ENCODE measurements around the gene RGS9BP. TPM values are rescaled to one million over a fixed set of nuclear protein-coding genes. Genes with fewer than 3 reads are reported as not detected.

The RGS9BP gene, protein sequence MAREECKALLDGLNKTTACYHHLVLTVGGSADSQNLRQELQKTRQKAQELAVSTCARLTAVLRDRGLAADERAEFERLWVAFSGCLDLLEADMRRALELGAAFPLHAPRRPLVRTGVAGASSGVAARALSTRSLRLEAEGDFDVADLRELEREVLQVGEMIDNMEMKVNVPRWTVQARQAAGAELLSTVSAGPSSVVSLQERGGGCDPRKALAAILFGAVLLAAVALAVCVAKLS
- total RNA-seq, result under 1 TPM in 1 of 2 donors, not detected in 1; 0.42 TPM

DNA sequence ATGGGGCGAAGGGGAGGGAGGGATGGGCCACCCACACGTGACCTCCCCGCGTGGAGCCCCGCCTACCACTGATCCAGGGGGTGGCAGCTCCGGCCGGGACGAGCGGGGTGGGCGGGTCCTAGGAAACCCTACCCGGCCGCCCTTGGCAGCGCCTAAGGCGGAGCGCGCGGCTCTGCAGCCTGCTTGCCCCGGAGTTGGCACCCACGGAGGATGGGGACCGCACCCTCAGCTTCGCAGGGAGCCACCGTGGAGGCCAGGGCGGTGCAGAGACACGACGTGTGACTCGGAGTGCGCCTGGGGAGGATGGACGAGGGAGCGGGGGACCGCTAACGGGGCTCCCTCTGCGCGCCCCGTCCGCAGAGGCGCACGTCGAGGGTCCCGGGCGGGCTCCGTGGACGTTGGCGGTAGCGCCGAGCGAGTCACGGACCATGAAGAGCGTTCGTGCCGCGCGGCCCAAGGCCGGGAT is at the start of gene RGS9BP:
Gene RGS9BP (plus strand): TSS at position 129 of the 466 bp plus-strand sequence. CDS start 416 bp downstream, outside the sequence.
- ATAC-seq (ENCODE audit: insufficient number of reproducible peaks, low FRiP score, low read depth) (peak; percentile 61), DNase-seq (ENCODE audit: low spot score) (peak; percentile 36)
- Histone ChIP-seq H3K4me1 (ENCODE audit: control insufficient read depth in 1 of 2, low read depth in 2 of 2) (peaks cover 9 to 31% of the 10 kb centered on the region in 2 donors), H3K27ac (peak within 1 kb of the TSS in 1 of 2 donors; percentile 57), H3K4me3 (peak within 1 kb of the TSS; percentile 92), H3K36me3 (no peaks in the 10 kb centered on the region), H3K27me3 (replicated peaks; ENCODE audit: insufficient read depth) (no peaks in the 10 kb centered on the region), H3K9me3 (no peaks in the 10 kb centered on the region)
- TF ChIP-seq, protein P1, sequence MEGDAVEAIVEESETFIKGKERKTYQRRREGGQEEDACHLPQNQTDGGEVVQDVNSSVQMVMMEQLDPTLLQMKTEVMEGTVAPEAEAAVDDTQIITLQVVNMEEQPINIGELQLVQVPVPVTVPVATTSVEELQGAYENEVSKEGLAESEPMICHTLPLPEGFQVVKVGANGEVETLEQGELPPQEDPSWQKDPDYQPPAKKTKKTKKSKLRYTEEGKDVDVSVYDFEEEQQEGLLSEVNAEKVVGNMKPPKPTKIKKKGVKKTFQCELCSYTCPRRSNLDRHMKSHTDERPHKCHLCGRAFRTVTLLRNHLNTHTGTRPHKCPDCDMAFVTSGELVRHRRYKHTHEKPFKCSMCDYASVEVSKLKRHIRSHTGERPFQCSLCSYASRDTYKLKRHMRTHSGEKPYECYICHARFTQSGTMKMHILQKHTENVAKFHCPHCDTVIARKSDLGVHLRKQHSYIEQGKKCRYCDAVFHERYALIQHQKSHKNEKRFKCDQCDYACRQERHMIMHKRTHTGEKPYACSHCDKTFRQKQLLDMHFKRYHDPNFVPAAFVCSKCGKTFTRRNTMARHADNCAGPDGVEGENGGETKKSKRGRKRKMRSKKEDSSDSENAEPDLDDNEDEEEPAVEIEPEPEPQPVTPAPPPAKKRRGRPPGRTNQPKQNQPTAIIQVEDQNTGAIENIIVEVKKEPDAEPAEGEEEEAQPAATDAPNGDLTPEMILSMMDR (IDR thresholded peaks at IDR 0.05), result no peak

DNA sequence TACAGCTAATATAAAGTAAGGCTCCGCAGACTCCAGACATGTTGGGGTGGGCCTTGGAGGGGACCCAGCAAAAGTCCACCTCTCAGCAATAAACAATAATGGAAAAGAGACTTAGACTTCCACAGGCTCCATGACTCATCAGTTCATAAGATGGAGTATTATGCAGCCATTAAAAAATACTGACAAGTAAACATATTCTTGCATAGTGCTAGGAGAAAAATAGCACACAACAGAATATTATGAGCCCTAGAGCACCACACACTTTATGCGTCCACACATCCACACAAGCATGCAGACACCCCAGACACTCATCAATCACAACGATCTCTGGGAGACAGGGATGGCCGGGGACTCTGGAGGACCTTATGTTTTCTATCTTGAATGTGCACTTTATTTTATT is 48.7 kb upstream of the RGS9BP start:
- H3K27ac ChIP-seq, result no peak overlapping the region
- no peak for DNase-seq (ENCODE audit: low spot score)
- H3K4me1 ChIP-seq (ENCODE audit: control insufficient read depth in 1 of 2, low read depth in 2 of 2), result no peaks in the 10 kb centered on the region
- ATAC-seq (ENCODE audit: insufficient number of reproducible peaks, low FRiP score, low read depth), result no peak
- no peaks in the 10 kb centered on the region for H3K27me3 ChIP-seq (replicated peaks; ENCODE audit: insufficient read depth)
- peaks cover 66% of the 10 kb centered on the region for H3K36me3 ChIP-seq
- H3K4me3 ChIP-seq, result no peak overlapping the region
- TF ChIP-seq, protein P1 (IDR thresholded peaks at IDR 0.05), result no peak
- no peaks in the 10 kb centered on the region for H3K9me3 ChIP-seq

DNA sequence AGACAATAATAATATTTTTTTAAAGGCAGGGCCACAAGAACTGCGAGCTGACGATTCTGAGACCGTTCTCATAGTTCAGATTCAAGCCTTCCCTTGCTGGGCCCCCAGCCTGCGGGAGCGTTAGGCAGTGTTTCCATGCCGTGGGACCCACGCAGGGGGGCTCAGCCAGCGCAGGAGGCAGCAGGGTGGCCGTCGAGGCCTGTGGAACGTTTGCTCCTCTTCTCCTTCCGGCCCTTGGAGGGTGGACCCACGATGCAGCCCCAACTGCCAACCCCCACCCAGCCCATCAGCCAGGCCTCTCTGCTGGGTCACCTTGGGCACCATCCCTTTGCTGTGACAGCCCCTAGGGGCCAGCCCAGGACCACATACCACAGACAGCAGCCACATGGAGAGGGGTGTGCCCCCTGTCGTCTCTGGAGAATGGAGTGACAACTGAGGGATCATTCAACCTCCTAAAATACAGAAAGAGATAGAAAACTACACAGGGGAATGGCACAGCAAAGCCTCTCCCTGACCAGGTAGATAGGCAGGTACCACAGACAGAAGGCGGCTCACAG is 47.9 kb upstream of the RGS9BP start:
- H3K27ac ChIP-seq, result no peak overlapping the region
- no peaks in the 10 kb centered on the region for H3K9me3 ChIP-seq
- no peak overlapping the region for H3K4me3 ChIP-seq
- DNase-seq (ENCODE audit: low spot score), result no peak
- TF ChIP-seq, protein P1 (IDR thresholded peaks at IDR 0.05), result no peak
- no peak for ATAC-seq (ENCODE audit: insufficient number of reproducible peaks, low FRiP score, low read depth)
- no peaks in the 10 kb centered on the region for H3K4me1 ChIP-seq (ENCODE audit: control insufficient read depth in 1 of 2, low read depth in 2 of 2)
- H3K27me3 ChIP-seq (replicated peaks; ENCODE audit: insufficient read depth), result no peaks in the 10 kb centered on the region
- peaks cover 58% of the 10 kb centered on the region for H3K36me3 ChIP-seq

DNA sequence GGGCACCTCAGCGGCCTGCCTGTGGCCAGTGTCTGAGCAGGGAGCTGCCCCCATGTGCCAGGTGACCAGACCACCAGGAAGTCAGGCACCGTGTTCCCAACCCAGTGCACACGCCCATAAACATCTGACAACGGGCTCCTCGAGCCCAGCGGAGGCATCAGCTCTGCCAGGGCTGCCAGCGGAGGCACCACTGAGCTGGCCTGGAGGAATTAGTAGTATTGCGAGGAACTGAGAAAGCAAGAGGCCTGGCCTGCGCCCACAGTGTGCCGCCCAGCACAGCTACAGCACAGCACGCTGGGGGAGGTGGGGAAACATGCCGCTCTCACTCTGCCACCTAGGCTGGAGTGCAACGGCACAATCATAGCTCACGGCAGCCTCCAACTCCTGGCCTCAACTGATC is 45.3 kb upstream of the RGS9BP start:
- TF ChIP-seq, protein P1 (IDR thresholded peaks at IDR 0.05), result no peak
- H3K4me1 ChIP-seq (ENCODE audit: control insufficient read depth in 1 of 2, low read depth in 2 of 2), result no peaks in the 10 kb centered on the region
- no peaks in the 10 kb centered on the region for H3K27me3 ChIP-seq (replicated peaks; ENCODE audit: insufficient read depth)
- ATAC-seq (ENCODE audit: insufficient number of reproducible peaks, low FRiP score, low read depth) (no peak), DNase-seq (ENCODE audit: low spot score) (no peak)
- H3K9me3 ChIP-seq, result no peaks in the 10 kb centered on the region
- H3K27ac ChIP-seq, result no peak overlapping the region
- H3K36me3 ChIP-seq, result peaks cover 40% of the 10 kb centered on the region
- H3K4me3 ChIP-seq, result no peak overlapping the region

DNA sequence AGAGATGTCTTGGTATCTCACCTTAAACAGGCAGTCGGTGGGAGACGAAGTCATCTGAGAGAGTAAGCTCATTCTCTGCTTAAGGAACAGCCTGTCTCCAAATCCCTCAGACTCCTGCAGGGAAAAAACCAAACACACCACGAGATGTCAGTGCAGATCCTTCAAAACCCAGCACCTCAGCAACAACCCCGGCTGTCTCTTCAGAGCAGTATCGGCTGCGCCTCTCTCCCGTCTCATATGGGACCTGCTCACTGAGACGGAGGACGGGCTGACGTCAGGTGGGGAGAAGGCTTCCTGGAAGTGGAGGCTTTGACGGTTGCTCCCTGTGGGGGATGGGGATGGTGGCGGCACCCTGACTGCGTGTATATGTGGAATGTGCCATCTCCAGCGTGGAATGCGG is 44.3 kb upstream of the RGS9BP start:
- Histone ChIP-seq H3K36me3 (peaks cover 31% of the 10 kb centered on the region), H3K27me3 (replicated peaks; ENCODE audit: insufficient read depth) (no peaks in the 10 kb centered on the region), H3K27ac (no peak overlapping the region), H3K9me3 (no peaks in the 10 kb centered on the region), H3K4me3 (no peak overlapping the region), H3K4me1 (ENCODE audit: control insufficient read depth in 1 of 2, low read depth in 2 of 2) (no peaks in the 10 kb centered on the region)
- ATAC-seq (ENCODE audit: insufficient number of reproducible peaks, low FRiP score, low read depth), result no peak
- TF ChIP-seq, protein P1 (IDR thresholded peaks at IDR 0.05), result no peak
- DNase-seq (ENCODE audit: low spot score), result no peak
